ENCODE data around the gene PSMG4. TPM values are rescaled to one million over a fixed set of nuclear protein-coding genes. Genes with fewer than 3 reads are reported as not detected.

PSMG4 gene
- total RNA-seq, 1 donor from 2014 or later, result 27.8 TPM

- no peaks in the 10 kb centered on the region for H3K27me3 Mint-ChIP-seq (ENCODE audit: low read depth)
- no peaks in the 10 kb centered on the region for H3K4me1 Mint-ChIP-seq
- H3K36me3 Mint-ChIP-seq, result peaks cover 30% of the 10 kb centered on the region
- no peaks in the 10 kb centered on the region for H3K9me3 Mint-ChIP-seq
- TF ChIP-seq, protein P1, sequence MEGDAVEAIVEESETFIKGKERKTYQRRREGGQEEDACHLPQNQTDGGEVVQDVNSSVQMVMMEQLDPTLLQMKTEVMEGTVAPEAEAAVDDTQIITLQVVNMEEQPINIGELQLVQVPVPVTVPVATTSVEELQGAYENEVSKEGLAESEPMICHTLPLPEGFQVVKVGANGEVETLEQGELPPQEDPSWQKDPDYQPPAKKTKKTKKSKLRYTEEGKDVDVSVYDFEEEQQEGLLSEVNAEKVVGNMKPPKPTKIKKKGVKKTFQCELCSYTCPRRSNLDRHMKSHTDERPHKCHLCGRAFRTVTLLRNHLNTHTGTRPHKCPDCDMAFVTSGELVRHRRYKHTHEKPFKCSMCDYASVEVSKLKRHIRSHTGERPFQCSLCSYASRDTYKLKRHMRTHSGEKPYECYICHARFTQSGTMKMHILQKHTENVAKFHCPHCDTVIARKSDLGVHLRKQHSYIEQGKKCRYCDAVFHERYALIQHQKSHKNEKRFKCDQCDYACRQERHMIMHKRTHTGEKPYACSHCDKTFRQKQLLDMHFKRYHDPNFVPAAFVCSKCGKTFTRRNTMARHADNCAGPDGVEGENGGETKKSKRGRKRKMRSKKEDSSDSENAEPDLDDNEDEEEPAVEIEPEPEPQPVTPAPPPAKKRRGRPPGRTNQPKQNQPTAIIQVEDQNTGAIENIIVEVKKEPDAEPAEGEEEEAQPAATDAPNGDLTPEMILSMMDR (IDR thresholded peaks at IDR 0.05; ENCODE audit: unreplicated experiment), result no peak
- DNase-seq (ENCODE audit: low spot score in 2 of 2, unreplicated experiment in 2 of 2), result no peak
- H3K4me3 Mint-ChIP-seq, result no peak overlapping the region
- H3K27ac Mint-ChIP-seq, result no peak overlapping the region
These were observed 10.7 kb downstream of the PSMG4 start for GRCh38 chr6:3269281-3269975.

DNA sequence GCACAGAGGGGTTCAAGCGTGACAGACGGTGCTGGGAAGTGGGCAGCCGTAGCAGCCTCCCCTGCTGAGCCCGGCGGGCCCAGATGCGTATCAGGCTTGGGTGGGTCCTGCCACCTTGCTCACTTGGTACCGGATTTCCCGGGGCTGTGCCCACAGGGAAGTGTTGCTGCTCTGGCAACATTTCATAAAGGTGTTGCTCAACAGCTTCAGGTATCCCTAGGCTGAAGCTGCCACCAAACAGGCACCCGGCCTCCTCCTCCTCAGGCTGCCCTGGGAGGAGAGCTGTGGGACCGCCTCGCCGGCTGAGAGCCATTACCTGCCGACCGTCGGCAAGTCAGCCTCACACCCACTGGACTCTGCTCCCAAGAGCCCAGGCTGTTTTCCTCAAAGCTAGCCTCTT is 11.5 kb downstream of the PSMG4 start:
- Mint-ChIP-seq H3K36me3 (peaks cover 30% of the 10 kb centered on the region), H3K27ac (no peak overlapping the region), H3K27me3 (ENCODE audit: low read depth) (no peaks in the 10 kb centered on the region), H3K4me3 (no peak overlapping the region), H3K4me1 (no peaks in the 10 kb centered on the region), H3K9me3 (no peaks in the 10 kb centered on the region)
- no peak for DNase-seq (ENCODE audit: low spot score in 2 of 2, unreplicated experiment in 2 of 2)
- TF ChIP-seq, protein P1 (IDR thresholded peaks at IDR 0.05; ENCODE audit: unreplicated experiment), result no peak

- no peak overlapping the region for H3K27ac Mint-ChIP-seq
- no peaks in the 10 kb centered on the region for H3K9me3 Mint-ChIP-seq
- TF ChIP-seq, protein P1 (IDR thresholded peaks at IDR 0.05; ENCODE audit: unreplicated experiment), result no peak
- DNase-seq (ENCODE audit: low spot score in 2 of 2, unreplicated experiment in 2 of 2), result no peak
- H3K4me3 Mint-ChIP-seq, result no peak overlapping the region
- peaks cover 28% of the 10 kb centered on the region for H3K36me3 Mint-ChIP-seq
- H3K27me3 Mint-ChIP-seq (ENCODE audit: low read depth), result no peaks in the 10 kb centered on the region
- no peaks in the 10 kb centered on the region for H3K4me1 Mint-ChIP-seq
These were observed 13.0 kb downstream of the PSMG4 start for GRCh38 chr6:3271756-3272155.

- no peak for DNase-seq (ENCODE audit: low spot score in 2 of 2, unreplicated experiment in 2 of 2)
- no peaks in the 10 kb centered on the region for H3K4me1 Mint-ChIP-seq
- no peak overlapping the region for H3K4me3 Mint-ChIP-seq
- H3K27ac Mint-ChIP-seq, result no peak overlapping the region
- H3K27me3 Mint-ChIP-seq (ENCODE audit: low read depth), result no peaks in the 10 kb centered on the region
- peaks cover 25% of the 10 kb centered on the region for H3K36me3 Mint-ChIP-seq
- TF ChIP-seq, protein P1 (IDR thresholded peaks at IDR 0.05; ENCODE audit: unreplicated experiment), result no peak
- no peaks in the 10 kb centered on the region for H3K9me3 Mint-ChIP-seq
These were observed 14.3 kb downstream of the PSMG4 start for GRCh38 chr6:3272911-3273547.

DNA sequence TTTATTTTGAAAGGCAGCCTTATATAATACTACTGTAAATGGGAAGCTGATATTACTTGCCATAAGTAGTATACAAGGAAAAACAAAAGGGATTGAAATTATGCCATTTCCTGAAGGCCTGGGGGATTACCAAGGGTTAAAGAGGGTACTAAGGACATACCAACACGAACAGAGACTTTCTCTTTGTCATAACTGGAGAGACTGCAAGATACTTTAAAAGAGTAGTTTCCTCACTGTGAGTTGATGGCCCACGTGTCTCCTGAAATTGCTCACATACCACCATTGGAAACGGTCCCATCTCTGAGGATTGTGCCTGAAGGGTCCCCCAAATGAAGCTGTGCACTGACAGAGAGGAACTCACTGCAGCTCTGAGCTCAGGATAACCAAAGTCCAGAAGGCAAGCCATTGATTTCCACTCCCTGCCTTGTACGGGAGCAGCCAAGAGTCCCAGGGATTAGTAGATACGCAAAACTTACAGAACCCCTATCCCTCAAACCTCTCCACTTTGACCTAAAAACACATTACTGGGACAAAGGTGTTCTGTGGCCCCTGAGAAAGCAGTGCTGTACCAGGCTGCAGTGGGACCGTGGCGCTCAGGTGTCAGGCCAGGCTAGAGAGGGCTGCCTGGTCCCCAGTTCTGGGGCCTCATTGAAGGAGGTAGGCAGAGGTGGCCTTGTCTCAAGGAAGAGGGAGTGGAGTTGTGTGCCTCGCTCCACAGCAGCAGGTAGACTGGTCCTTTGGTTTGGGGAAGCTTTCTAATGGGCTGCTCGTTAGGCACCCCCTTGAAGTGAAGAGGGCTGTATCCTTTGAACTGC is 15.2 kb downstream of the PSMG4 start:
- TF ChIP-seq, protein P1 (IDR thresholded peaks at IDR 0.05; ENCODE audit: unreplicated experiment), result no peak
- Mint-ChIP-seq H3K9me3 (no peaks in the 10 kb centered on the region), H3K36me3 (peaks cover 19% of the 10 kb centered on the region), H3K4me1 (no peaks in the 10 kb centered on the region), H3K27ac (no peak overlapping the region), H3K4me3 (no peak overlapping the region), H3K27me3 (ENCODE audit: low read depth) (no peaks in the 10 kb centered on the region)
- no peak for DNase-seq (ENCODE audit: low spot score in 2 of 2, unreplicated experiment in 2 of 2)

Measured in mesothelial cell of epicardium (in vitro differentiated cells).